OCI-LY7 (cell line): ENCODE measurements around the gene NOTCH3.

Experiments used
- CTCF ChIP-seq: fragments of 200-600 bp; sonication (generic); conservative IDR thresholded peaks from 2 replicates; pipeline ENCODE4 v1.5.1; 2014; ENCODE audit warnings: mild to moderate bottlenecking, antibody characterized with exemption, low read length, moderate library complexity, mixed read lengths
- EZH2phosphoT487 ChIP-seq: fragments of 200-600 bp; sonication (generic); IDR thresholded peaks from 2 replicates; pipeline ENCODE4 v1.6.1; 2018; ENCODE audit warnings: low read depth, borderline replicate concordance, mild to moderate bottlenecking, mixed run types, antibody characterized with exemption, low read length, moderate library complexity, mixed read lengths

- TF ChIP-seq CTCF (no peak), EZH2phosphoT487 (no peak)
These were observed 53.7 kb downstream of the NOTCH3 start for GRCh38 chr19:15147090-15147489.
